Fibroblast of pulmonary artery (primary cell): Measurements from ENCODE around the gene EID2.

Experiments used
- DNase-seq: peaks from one replicate; pipeline ENCODE4 v3.0.0-alpha.2; 2010; ENCODE audit warnings: low read depth
- H3K4me3 ChIP-seq: replicated peaks from 2 replicates; pipeline ENCODE4 v1.5.1; 2011; ENCODE audit warnings: low read depth, mild to moderate bottlenecking, control low read depth, low read length, moderate library complexity
- TF ChIP-seq, protein P1 (sequence below): IDR thresholded peaks from 2 replicates; pipeline ENCODE4 v1.5.1; 2011; ENCODE audit warnings: mild to moderate bottlenecking, control low read depth, low read length, inconsistent platforms; ENCODE audit errors: missing control alignments

The EID2 gene

DNA sequence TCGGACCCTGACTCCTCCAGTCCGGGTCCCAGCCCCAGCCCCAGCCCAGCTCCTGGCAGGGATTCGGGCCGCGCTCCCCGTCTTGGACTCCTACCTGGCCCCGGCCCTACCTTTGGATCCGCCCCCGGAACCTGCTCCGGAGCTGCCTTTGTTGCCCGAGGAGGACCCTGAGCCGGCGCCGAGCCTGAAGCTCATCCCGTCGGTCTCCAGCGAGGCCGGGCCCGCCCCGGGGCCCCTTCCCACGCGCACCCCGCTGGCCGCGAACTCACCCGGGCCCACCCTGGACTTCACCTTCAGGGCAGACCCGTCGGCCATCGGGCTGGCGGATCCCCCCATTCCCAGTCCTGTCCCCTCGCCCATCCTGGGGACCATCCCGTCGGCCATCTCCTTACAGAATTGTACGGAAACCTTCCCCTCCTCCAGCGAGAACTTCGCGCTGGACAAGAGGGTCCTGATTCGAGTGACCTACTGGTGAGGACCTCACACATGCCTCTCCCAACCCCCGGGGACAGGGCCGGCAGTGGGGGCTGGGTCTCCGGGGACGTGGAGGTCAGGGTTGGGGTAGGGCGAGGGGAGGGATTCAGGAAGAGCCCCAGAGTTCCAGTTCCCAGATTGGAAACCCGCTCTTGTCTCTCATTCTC is 24.3 kb downstream of the EID2 start:
- no peak for DNase-seq
- no peak overlapping the region for H3K4me3 ChIP-seq
- TF ChIP-seq, protein P1, sequence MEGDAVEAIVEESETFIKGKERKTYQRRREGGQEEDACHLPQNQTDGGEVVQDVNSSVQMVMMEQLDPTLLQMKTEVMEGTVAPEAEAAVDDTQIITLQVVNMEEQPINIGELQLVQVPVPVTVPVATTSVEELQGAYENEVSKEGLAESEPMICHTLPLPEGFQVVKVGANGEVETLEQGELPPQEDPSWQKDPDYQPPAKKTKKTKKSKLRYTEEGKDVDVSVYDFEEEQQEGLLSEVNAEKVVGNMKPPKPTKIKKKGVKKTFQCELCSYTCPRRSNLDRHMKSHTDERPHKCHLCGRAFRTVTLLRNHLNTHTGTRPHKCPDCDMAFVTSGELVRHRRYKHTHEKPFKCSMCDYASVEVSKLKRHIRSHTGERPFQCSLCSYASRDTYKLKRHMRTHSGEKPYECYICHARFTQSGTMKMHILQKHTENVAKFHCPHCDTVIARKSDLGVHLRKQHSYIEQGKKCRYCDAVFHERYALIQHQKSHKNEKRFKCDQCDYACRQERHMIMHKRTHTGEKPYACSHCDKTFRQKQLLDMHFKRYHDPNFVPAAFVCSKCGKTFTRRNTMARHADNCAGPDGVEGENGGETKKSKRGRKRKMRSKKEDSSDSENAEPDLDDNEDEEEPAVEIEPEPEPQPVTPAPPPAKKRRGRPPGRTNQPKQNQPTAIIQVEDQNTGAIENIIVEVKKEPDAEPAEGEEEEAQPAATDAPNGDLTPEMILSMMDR, result no peak

DNA sequence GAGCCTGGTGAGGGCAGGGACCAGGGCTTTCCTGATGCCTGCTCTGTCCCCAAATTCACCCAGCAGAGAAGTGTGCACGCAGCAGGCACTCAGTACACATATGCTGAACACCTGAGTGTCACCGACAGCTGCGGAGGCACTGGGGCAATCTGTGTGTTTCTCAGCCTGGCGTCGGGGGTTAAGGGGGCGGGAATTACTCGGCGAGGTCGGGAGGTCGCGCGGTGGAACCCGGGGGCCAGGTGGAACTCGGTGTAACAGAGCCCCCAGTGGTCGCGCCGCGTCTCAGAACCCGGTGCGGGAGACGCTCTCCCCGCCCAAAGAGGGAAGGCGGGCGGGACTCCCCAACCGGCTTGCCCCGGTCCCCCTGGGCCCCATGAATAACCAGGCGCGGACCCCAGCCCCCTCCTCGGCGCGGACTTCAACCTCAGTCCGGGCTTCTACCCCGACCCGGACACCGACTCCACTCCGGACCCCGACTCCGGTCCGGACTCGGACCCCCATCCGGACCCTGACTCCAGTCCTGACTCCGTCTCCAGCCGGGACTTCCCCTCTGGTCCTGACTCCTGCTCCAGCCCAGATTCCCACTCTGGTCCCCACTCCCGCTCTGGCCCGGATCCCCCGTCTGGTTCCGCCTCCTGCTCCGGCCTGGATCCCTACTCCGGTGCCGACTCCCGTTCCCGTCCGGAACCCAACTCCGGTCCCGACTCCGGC is 25.0 kb downstream of the EID2 start, which contains the start of gene SELENOV:
TSS of gene SELENOV (plus strand) at position 300 of the 711 bp plus-strand sequence. CDS start at position 374, 74 bp downstream.
- no peak for DNase-seq
- no peak within 1 kb of the TSS for H3K4me3 ChIP-seq
- TF ChIP-seq, protein P1, result no peak

DNA sequence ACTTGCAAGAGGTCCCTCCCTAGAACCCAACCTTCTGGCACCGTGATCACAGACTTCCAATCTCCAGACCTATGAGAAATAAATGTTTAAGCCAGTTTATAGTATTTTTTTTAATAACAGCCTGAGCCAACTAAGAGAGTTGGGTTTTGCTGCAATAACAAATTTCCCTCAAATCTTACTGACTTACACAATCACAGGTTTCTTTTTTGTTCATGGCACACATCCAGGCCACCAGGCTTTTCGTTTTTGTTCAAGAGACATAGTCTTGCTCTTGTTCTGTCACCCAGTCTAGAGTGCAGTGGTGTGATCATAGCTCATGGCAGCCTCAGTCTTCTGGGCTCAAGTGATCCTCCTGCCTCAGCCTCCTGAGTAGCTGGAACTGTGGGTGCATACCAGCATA is 27.0 kb downstream of the EID2 start:
- DNase-seq, result no peak
- TF ChIP-seq, protein P1, result no peak
- H3K4me3 ChIP-seq, result no peak overlapping the region

DNA sequence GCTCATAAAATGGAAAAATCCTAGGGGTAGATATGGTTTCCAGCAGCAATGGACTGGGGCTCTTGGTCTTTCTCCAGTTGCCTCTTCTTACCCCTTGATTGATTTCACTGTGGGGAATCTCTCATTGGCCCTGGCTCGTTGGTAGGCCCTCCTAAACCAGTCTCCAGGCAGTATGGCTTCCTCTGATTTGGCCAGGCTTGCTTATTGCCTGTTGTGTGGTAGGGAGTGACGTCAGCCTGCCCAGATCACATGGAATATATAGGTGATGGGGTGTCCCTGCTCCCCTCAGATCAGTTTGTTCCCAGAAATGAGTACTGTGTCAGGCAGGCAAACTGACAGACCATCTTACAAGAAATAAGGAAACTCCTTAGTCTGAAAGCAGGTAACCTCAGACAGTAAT is 30.7 kb downstream of the EID2 start:
- DNase-seq, result no peak
- H3K4me3 ChIP-seq, result no peak overlapping the region
- TF ChIP-seq, protein P1, result no peak

DNA sequence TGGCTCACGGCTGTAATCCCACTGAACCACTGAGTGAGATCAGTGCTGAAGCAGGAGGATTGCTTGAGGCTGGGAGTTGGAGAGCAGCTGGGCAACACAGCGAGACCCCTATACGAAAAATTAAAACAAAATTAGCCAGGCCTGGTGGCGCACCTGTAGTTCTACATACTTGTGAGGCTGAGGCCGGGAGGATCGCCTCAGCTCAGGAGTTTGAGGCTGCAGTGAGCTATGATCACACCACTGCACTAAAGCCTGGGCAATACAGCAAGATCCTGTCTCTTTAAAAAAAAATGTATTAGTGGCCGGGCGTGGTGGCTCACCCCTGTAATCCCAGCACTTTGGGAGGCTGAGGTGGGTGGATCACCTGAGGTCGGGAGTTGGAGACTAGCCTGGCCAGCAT is 31.3 kb downstream of the EID2 start:
- no peak overlapping the region for H3K4me3 ChIP-seq
- DNase-seq, result no peak
- TF ChIP-seq, protein P1, result no peak

DNA sequence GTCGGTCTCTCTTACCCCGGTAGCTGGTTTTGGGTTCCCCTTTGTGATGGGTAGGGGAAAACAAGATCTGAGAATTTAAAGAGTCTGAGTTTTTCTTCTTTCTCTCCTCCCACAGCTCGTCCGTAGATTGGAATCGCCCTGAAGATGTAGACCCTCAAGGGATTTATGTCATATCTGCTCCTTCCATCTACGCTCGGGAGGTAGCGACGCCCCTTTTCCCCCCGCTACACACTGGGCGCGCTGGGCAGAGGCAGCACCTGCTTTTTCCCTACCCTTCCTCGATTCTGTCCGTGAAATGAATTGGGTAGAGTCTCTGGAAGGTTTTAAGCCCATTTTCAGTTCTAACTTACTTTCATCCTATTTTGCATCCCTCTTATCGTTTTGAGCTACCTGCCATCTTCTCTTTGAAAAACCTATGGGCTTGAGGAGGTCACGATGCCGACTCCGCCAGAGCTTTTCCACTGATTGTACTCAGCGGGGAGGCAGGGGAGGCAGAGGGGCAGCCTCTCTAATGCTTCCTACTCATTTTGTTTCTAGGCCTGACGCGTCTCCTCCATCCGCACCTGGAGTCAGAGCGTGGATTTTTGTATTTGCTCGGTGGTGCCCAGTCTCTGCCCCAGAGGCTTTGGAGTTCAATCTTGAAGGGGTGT is 32.1 kb downstream of the EID2 start:
- peak overlapping the region; percentile 48 for H3K4me3 ChIP-seq
- no peak for DNase-seq
- TF ChIP-seq, protein P1, result no peak
